Caco-2 (cell line): ENCODE measurements around the gene TMEM89. TPM values are rescaled to one million over a fixed set of nuclear protein-coding genes. Genes with fewer than 3 reads are reported as not detected.

Source experiments
- BruUV-seq: library from RNA; stranded (reverse); fragments of 400-500 nt; replicated peaks from 2 replicates; lab custom pipeline; 2021; lab: Mats Ljungman, UMichigan
- CTCF ChIA-PET: fragments of 300-600 bp; sonication (Branson Sonifier 250); formaldehyde crosslinking; loops from one replicate; lab custom pipeline; 2022; ENCODE audit warnings: antibody characterized with exemption; lab: Charles Lee
- POLR2A ChIA-PET: fragments of 300-600 bp; sonication (Branson Sonifier 250); formaldehyde crosslinking; loops from one replicate; lab custom pipeline; 2022; ENCODE audit warnings: antibody characterized with exemption; lab: Charles Lee
- DNase-seq, 2 experiments: peaks; one replicate each; pipeline versions ENCODE4 v3.0.0 to v3.0.0-alpha.2; 2020 to 2022
- H3K27me3 ChIP-seq: replicated peaks from 2 replicates; pipeline ENCODE4 v1.6.0; 2011; ENCODE audit warnings: low read length; ENCODE audit not compliant: control insufficient read depth, insufficient read depth
- H3K36me3 ChIP-seq: 2 replicates; pipeline ENCODE4 v1.5.1; 2011; ENCODE audit warnings: low read length; ENCODE audit not compliant: control insufficient read depth, insufficient read depth
- H3K4me1 ChIP-seq: fragments of 250-450 bp; sonication (Bioruptor Pico); 2 replicates; pipeline ENCODE4 v1.5.1; 2020; ENCODE audit warnings: mild to moderate bottlenecking
- H3K4me3 ChIP-seq: 2 replicates; pipeline ENCODE4 v1.5.1; 2011; ENCODE audit warnings: low read depth, mild to moderate bottlenecking, control low read depth, low read length
- H3K9me3 ChIP-seq: fragments of 250-450 bp; sonication (Bioruptor Pico); 2 replicates; pipeline ENCODE4 v1.5.1; 2020; ENCODE audit warnings: mild to moderate bottlenecking, moderate library complexity
- H3K27ac Mint-ChIP-seq: one replicate; pipeline ENCODE4 v1.8.0; 2022; ENCODE audit warnings: mixed read lengths; ENCODE audit not compliant: unreplicated experiment
- H3K27me3 Mint-ChIP-seq: one replicate; pipeline ENCODE4 v1.8.0; 2022; ENCODE audit warnings: mixed read lengths; ENCODE audit not compliant: insufficient read depth, unreplicated experiment
- H3K36me3 Mint-ChIP-seq: one replicate; pipeline ENCODE4 v1.8.0; 2022; ENCODE audit warnings: mild to moderate bottlenecking, mixed read lengths; ENCODE audit not compliant: insufficient read depth, unreplicated experiment
- H3K4me1 Mint-ChIP-seq: one replicate; pipeline ENCODE4 v1.8.0; 2022; ENCODE audit warnings: low read depth, mixed read lengths; ENCODE audit not compliant: unreplicated experiment
- H3K4me3 Mint-ChIP-seq: one replicate; pipeline ENCODE4 v1.8.0; 2022; ENCODE audit warnings: mild to moderate bottlenecking, moderate library complexity, mixed read lengths; ENCODE audit not compliant: unreplicated experiment
- H3K9me3 Mint-ChIP-seq: one replicate; pipeline ENCODE4 v1.8.0; 2022; ENCODE audit warnings: mixed read lengths; ENCODE audit not compliant: unreplicated experiment
- CTCF ChIP-seq, 2 experiments: fragments of 200-600 bp in 1 of 2; IDR thresholded peaks; 1 replicate in 1 of 2; 2 replicates in 1 of 2; pipeline versions ENCODE4 v1.5.1 to v1.8.0; 2011 to 2022; ENCODE audit warnings: antibody characterized with exemption in 1 of 2, control low read depth in 1 of 2, inconsistent platforms in 1 of 2, low read depth in 1 of 2, low read length in 1 of 2, mild to moderate bottlenecking in 1 of 2, moderate library complexity in 1 of 2; ENCODE audit not compliant: insufficient read depth in 1 of 2, severe bottlenecking in 1 of 2, unreplicated experiment in 1 of 2
- intact Hi-C: fragments of 100-400 bp; cut with micrococcal nuclease; formaldehyde crosslinking; loops from one replicate; pipeline ENCODE4 v1.10.0; 2022; ENCODE audit not compliant: unreplicated experiment
- total RNA-seq: library from RNA; stranded (reverse); gene quantifications from 2 replicates; pipeline ENCODE4 v1.2.3, GENCODE V29; 2022

The TMEM89 gene
- total RNA-seq, 1 experiment from 2014 or later = not detected

- peaks cover 25% of the 10 kb centered on the region for H3K36me3 Mint-ChIP-seq
- Histone ChIP-seq H3K36me3 (peaks cover 5% of the 10 kb centered on the region), H3K4me1 (peaks cover 11% of the 10 kb centered on the region), H3K9me3 (no peaks in the 10 kb centered on the region), H3K4me3 (no peak overlapping the region), H3K27me3 (no peaks in the 10 kb centered on the region)
- H3K4me1 Mint-ChIP-seq = no peaks in the 10 kb centered on the region
- H3K9me3 Mint-ChIP-seq = no peaks in the 10 kb centered on the region
- no peak overlapping the region for H3K4me3 Mint-ChIP-seq
- no peak for TF ChIP-seq CTCF (IDR thresholded peaks at IDR 0.05; ENCODE audit: insufficient read depth in 1 of 2, low read depth in 1 of 2, low read length in 1 of 2, severe bottlenecking in 1 of 2, unreplicated experiment in 1 of 2)
- CTCF ChIA-PET = interaction anchor here (0.6 to 1.7 kb wide), 2 partner anchors 11 to 15 kb away, joined by 3 to 7 read pairs; partner anchors contain the start of genes SLC26A6 and UQCRC1
- no peak for DNase-seq
- POLR2A ChIA-PET = interaction anchor here (0.6 to 1.4 kb wide), 4 partner anchors 18 to 51 kb away, joined by 3 to 6 read pairs (median 3); no protein-coding TSS in a partner anchor
- BruUV-seq = no TSS peak
- intact Hi-C loops = no loop called here
- peak overlapping the region; percentile 70 for H3K27ac Mint-ChIP-seq
- H3K27me3 Mint-ChIP-seq = no peaks in the 10 kb centered on the region
Observed at GRCh38 chr3:48623851-48624547, 2.4 kb upstream of the TMEM89 start.

GRCh38 chr3:48619541-48620524 lies 1.7 kb downstream of the TMEM89 start:
- H3K4me1 ChIP-seq = peaks cover 14% of the 10 kb centered on the region
- DNase-seq = no peak
- intact Hi-C loops = loop anchor here (2.0 kb wide), 1 partner anchor 15 kb away; the partner anchor contains the start of gene SLC26A6
- H3K27me3 ChIP-seq = no peaks in the 10 kb centered on the region
- Mint-ChIP-seq H3K36me3 (peaks cover 29% of the 10 kb centered on the region), H3K9me3 (peaks cover 9% of the 10 kb centered on the region), H3K4me1 (no peaks in the 10 kb centered on the region), H3K4me3 (no peak overlapping the region), H3K27me3 (no peaks in the 10 kb centered on the region), H3K27ac (peak overlapping the region; percentile 68)
- ChIA-PET POLR2A (no interaction called here), CTCF (interaction anchor here (0.6 kb wide), 2 partner anchors 67 to 86 kb away, joined by 3 to 4 read pairs; no protein-coding TSS in a partner anchor)
- peaks cover 21% of the 10 kb centered on the region for H3K9me3 ChIP-seq
- H3K4me3 ChIP-seq = no peak overlapping the region
- no TSS peak for BruUV-seq
- TF ChIP-seq CTCF (IDR thresholded peaks at IDR 0.05; ENCODE audit: insufficient read depth in 1 of 2, low read depth in 1 of 2, low read length in 1 of 2, severe bottlenecking in 1 of 2, unreplicated experiment in 1 of 2) = no peak
- H3K36me3 ChIP-seq = peaks cover 6% of the 10 kb centered on the region

GRCh38 chr3:48617559-48617958 lies 4.0 kb downstream of the TMEM89 start:
- Mint-ChIP-seq H3K27ac (peak overlapping the region; percentile 51), H3K9me3 (peaks cover 9% of the 10 kb centered on the region), H3K27me3 (no peaks in the 10 kb centered on the region), H3K4me3 (no peak overlapping the region), H3K4me1 (no peaks in the 10 kb centered on the region), H3K36me3 (peaks cover 18% of the 10 kb centered on the region)
- POLR2A ChIA-PET = no interaction called here
- peaks cover 6% of the 10 kb centered on the region for H3K36me3 ChIP-seq
- no peak for TF ChIP-seq CTCF (IDR thresholded peaks at IDR 0.05; ENCODE audit: insufficient read depth in 1 of 2, low read depth in 1 of 2, low read length in 1 of 2, severe bottlenecking in 1 of 2, unreplicated experiment in 1 of 2)
- DNase-seq = no peak
- H3K9me3 ChIP-seq = peaks cover 21% of the 10 kb centered on the region
- no peaks in the 10 kb centered on the region for H3K27me3 ChIP-seq
- intact Hi-C loops = no loop called here
- CTCF ChIA-PET = interaction anchor here (1.1 kb wide), 1 partner anchor 69 kb away, joined by 3 read pairs; the partner anchor contains the start of gene NCKIPSD
- H3K4me1 ChIP-seq = peaks cover 14% of the 10 kb centered on the region
- no peak overlapping the region for H3K4me3 ChIP-seq
- no TSS peak for BruUV-seq
